Lower leg skin (tissue), 3 donors: ENCODE results near the gene DNMT3B.

ENCODE experiments used
- POLR2A ChIP-seq, 2 donors: fragments of 450-650 bp; IDR thresholded peaks; one replicate each; pipeline ENCODE4 v1.6.1; 2016 to 2017; ENCODE audit warnings: antibody characterized with exemption in 2 of 2, mild to moderate bottlenecking in 1 of 2, moderate library complexity in 1 of 2
- TF ChIP-seq, protein P1 (sequence below), 3 donors: fragments of 450-650 bp; IDR thresholded peaks; one replicate each; pipeline ENCODE4 v1.5.1; 2016; ENCODE audit warnings: antibody characterized with exemption in 3 of 3, mild to moderate bottlenecking in 3 of 3, moderate library complexity in 2 of 3

DNA sequence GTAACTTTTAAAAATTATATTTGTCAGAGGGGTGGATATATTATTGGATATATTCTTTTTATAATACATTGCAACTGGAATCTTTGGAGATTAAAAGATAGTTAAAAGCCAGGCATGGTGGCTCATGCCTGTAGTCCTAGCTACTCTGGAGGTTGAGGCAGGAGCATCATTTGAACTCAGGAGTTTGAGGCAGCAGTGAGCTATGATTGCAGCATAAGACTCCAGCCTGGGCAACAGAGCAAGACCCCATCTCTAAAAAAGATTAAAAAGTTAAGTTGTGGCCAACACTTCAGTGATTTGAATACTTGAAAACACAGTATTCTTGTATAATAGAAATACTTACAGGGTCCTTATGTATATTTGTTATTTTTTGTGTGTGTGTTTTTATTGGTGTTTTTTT is 72.8 kb downstream of the DNMT3B start:
- TF ChIP-seq, protein P1, sequence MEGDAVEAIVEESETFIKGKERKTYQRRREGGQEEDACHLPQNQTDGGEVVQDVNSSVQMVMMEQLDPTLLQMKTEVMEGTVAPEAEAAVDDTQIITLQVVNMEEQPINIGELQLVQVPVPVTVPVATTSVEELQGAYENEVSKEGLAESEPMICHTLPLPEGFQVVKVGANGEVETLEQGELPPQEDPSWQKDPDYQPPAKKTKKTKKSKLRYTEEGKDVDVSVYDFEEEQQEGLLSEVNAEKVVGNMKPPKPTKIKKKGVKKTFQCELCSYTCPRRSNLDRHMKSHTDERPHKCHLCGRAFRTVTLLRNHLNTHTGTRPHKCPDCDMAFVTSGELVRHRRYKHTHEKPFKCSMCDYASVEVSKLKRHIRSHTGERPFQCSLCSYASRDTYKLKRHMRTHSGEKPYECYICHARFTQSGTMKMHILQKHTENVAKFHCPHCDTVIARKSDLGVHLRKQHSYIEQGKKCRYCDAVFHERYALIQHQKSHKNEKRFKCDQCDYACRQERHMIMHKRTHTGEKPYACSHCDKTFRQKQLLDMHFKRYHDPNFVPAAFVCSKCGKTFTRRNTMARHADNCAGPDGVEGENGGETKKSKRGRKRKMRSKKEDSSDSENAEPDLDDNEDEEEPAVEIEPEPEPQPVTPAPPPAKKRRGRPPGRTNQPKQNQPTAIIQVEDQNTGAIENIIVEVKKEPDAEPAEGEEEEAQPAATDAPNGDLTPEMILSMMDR (IDR thresholded peaks at IDR 0.05) = no peak
- TF ChIP-seq POLR2A (IDR thresholded peaks at IDR 0.05) = no peak
